ENCODE data around the gene DSCAML1. TPM values are rescaled to one million over a fixed set of nuclear protein-coding genes. Genes with fewer than 3 reads are reported as not detected.

The DSCAML1 gene
- total RNA-seq, 1 experiment from 2014 or later = not detected

- H2AFZ ChIP-seq (ENCODE audit: low read depth, low read length, poor library complexity, severe bottlenecking) = peak overlapping the region; percentile 87
- H3K27ac ChIP-seq (ENCODE audit: low read depth, low read length) = no peak overlapping the region; the same call in 1 of the 2 replicates
- DNase-seq (ENCODE audit: low read depth, low spot score) = no peak
- H4K20me1 ChIP-seq (ENCODE audit: insufficient read depth) = no peaks in the 10 kb centered on the region
- no TSS peak for BruUV-seq (replicated peaks)
- H3K27me3 ChIP-seq (ENCODE audit: insufficient read depth, low read length) = no peaks in the 10 kb centered on the region
- H3K4me3 ChIP-seq (replicated peaks in 1 of 2; ENCODE audit: low read depth in 1 of 2, low read length in 2 of 2) = no peak overlapping the region
- no peaks in the 10 kb centered on the region for H3K9me2 ChIP-seq (ENCODE audit: insufficient read depth)
- H3K9me3 ChIP-seq (ENCODE audit: control insufficient read depth in 1 of 2, insufficient read depth in 1 of 2, low read depth in 1 of 2, low read length in 2 of 2) = no peaks in the 10 kb centered on the region
- peak overlapping the region; percentile 21; the same call in 1 of the 2 replicates for H3K9ac ChIP-seq (ENCODE audit: low read length)
- CTCF ChIA-PET = interaction anchor here (0.7 to 10.0 kb wide), 9 partner anchors 8 to 392 kb away, joined by 3 to 224 read pairs (median 6); no protein-coding TSS in a partner anchor
- RAD21 ChIA-PET (ENCODE audit: low non-redundant PET in 1 of 2, low total read pairs in 2 of 2, uncharacterized antibody in 2 of 2, unreplicated experiment in 2 of 2) = interaction anchor here in 1 of 2 experiments (1.7 kb wide), 1 partner anchor 373 kb away, joined by 3 read pairs; no protein-coding TSS in a partner anchor
- H3K36me3 ChIP-seq (ENCODE audit: control insufficient read depth in 1 of 2, insufficient read depth in 2 of 2, low read length in 2 of 2) = no peaks in the 10 kb centered on the region
- H3K79me2 ChIP-seq (ENCODE audit: insufficient read depth, low read length) = no peaks in the 10 kb centered on the region
- intact Hi-C loops (cut with micrococcal nuclease) = loop anchor here (1.0 to 2.0 kb wide), 2 partner anchors 391 to 584 kb away; partner anchors contain the start of genes PCSK7 and RNF214
- H3K4me1 ChIP-seq (ENCODE audit: control insufficient read depth in 1 of 2, insufficient read depth in 2 of 2, low read length in 2 of 2) = peaks cover 15 to 58% of the 10 kb centered on the region in 2 experiments
- H3K4me2 ChIP-seq (ENCODE audit: low read length) = peak overlapping the region; percentile 63; the same call in 1 of the 2 replicates
- ATAC-seq = no peak
- no peak for TF ChIP-seq MAX (IDR thresholded peaks at IDR 0.05)
- no peak for TF ChIP-seq CEBPB (IDR thresholded peaks at IDR 0.05; ENCODE audit: low read depth)
- no peak for TF ChIP-seq ELF1 (IDR thresholded peaks at IDR 0.05; ENCODE audit: borderline replicate concordance, low read depth)
- TF ChIP-seq ATF3 (IDR thresholded peaks at IDR 0.05) = no peak
- TF ChIP-seq RAD21 (IDR thresholded peaks at IDR 0.05; ENCODE audit: low read depth) = no peak
- no peak for TF ChIP-seq ZNF274 (IDR thresholded peaks at IDR 0.05; ENCODE audit: low read depth, low read length)
- POLR2A ChIA-PET = interaction anchor here (1.0 to 1.6 kb wide), 5 partner anchors 8 to 391 kb away, joined by 3 to 4 read pairs (median 3); no protein-coding TSS in a partner anchor
Observed at GRCh38 chr11:117816846-117817367, 19.9 kb upstream of the DSCAML1 start.

- POLR2A ChIA-PET = interaction anchor here (1.2 to 1.3 kb wide), 2 partner anchors 131 to 238 kb away, joined by 3 read pairs; no protein-coding TSS in a partner anchor
- peak overlapping the region; percentile 56 for H2AFZ ChIP-seq (ENCODE audit: low read depth, low read length, poor library complexity, severe bottlenecking)
- no TSS peak for BruUV-seq (replicated peaks)
Observed at GRCh38 chr11:117816151-117816741, 19.2 kb upstream of the DSCAML1 start.

More at GRCh38 chr11:117816151-117816741, 19.2 kb upstream of the DSCAML1 start:
- no peaks in the 10 kb centered on the region for H3K9me2 ChIP-seq (ENCODE audit: insufficient read depth)
- CTCF ChIA-PET = interaction anchor here (3.8 to 10.0 kb wide), 4 partner anchors 8 to 388 kb away, joined by 25 to 224 read pairs (median 88); no protein-coding TSS in a partner anchor
- ATAC-seq (peak; percentile 26; the same call in 1 of the 2 replicates), DNase-seq (ENCODE audit: low read depth, low spot score) (no peak)
- RAD21 ChIA-PET (ENCODE audit: low non-redundant PET in 1 of 2, low total read pairs in 2 of 2, uncharacterized antibody in 2 of 2, unreplicated experiment in 2 of 2) = interaction anchor here in 1 of 2 experiments (1.7 kb wide), 1 partner anchor 373 kb away, joined by 3 read pairs; no protein-coding TSS in a partner anchor
- H3K4me3 ChIP-seq (replicated peaks in 1 of 2; ENCODE audit: low read depth in 1 of 2, low read length in 2 of 2) = no peak overlapping the region
- H3K9ac ChIP-seq (ENCODE audit: low read length) = peak overlapping the region; percentile 22; the same call in 1 of the 2 replicates
- no peaks in the 10 kb centered on the region for H4K20me1 ChIP-seq (ENCODE audit: insufficient read depth)
- peaks cover 15 to 56% of the 10 kb centered on the region in 2 experiments for H3K4me1 ChIP-seq (ENCODE audit: control insufficient read depth in 1 of 2, insufficient read depth in 2 of 2, low read length in 2 of 2)
- no peaks in the 10 kb centered on the region for H3K27me3 ChIP-seq (ENCODE audit: insufficient read depth, low read length)
- no peaks in the 10 kb centered on the region for H3K79me2 ChIP-seq (ENCODE audit: insufficient read depth, low read length)
- TF ChIP-seq ZBTB33 (IDR thresholded peaks at IDR 0.05; ENCODE audit: extremely low read depth, insufficient replicate concordance, low read length) (no peak), SP1 (IDR thresholded peaks at IDR 0.05; ENCODE audit: low read depth) (no peak), EZH2phosphoT487 (IDR thresholded peaks at IDR 0.05; ENCODE audit: borderline replicate concordance) (no peak), ZFX (IDR thresholded peaks at IDR 0.05) (0 out of 2 replicates have a peak, but pooled peaks have one; percentile 18), MAX (IDR thresholded peaks at IDR 0.05) (no peak), ATF3 (IDR thresholded peaks at IDR 0.05) (no peak)
- H3K4me2 ChIP-seq (ENCODE audit: low read length) = peak overlapping the region; percentile 63; the same call in 1 of the 2 replicates
- intact Hi-C loops (cut with micrococcal nuclease) = loop anchor here (2.0 kb wide), 1 partner anchor 583 kb away; the partner anchor contains the start of genes PCSK7 and RNF214
- H3K36me3 ChIP-seq (ENCODE audit: control insufficient read depth in 1 of 2, insufficient read depth in 2 of 2, low read length in 2 of 2) = no peaks in the 10 kb centered on the region
- H3K9me3 ChIP-seq (ENCODE audit: control insufficient read depth in 1 of 2, insufficient read depth in 1 of 2, low read depth in 1 of 2, low read length in 2 of 2) = no peaks in the 10 kb centered on the region
- H3K27ac ChIP-seq (ENCODE audit: low read depth, low read length) = peak overlapping the region; percentile 20; the same call in 1 of the 2 replicates

All from HCT116 (cell line).